Left ventricle myocardium inferior (tissue), 1 donor: ENCODE results near the gene GOSR2. TPM values are rescaled to one million over a fixed set of nuclear protein-coding genes. Genes with fewer than 3 reads are reported as not detected.

Experiments
- DNase-seq: peaks from one replicate; pipeline ENCODE4 v3.0.0-alpha.2; 2020
- H3K27ac ChIP-seq: fragments of 200-600 bp; replicated peaks from 2 replicates; pipeline ENCODE4 v1.8.0; 2021
- H3K27me3 ChIP-seq: fragments of 200-600 bp; 2 replicates; pipeline ENCODE4 v1.8.0; 2021; ENCODE audit warnings: low read depth
- H3K36me3 ChIP-seq: fragments of 200-600 bp; 2 replicates; pipeline ENCODE4 v1.8.0; 2021
- H3K4me1 ChIP-seq: fragments of 200-600 bp; 2 replicates; pipeline ENCODE4 v1.8.0; 2021
- H3K4me3 ChIP-seq: fragments of 200-600 bp; 2 replicates; pipeline ENCODE4 v1.8.0; 2021; ENCODE audit warnings: mild to moderate bottlenecking, moderate library complexity
- H3K9me3 ChIP-seq: fragments of 200-600 bp; replicated peaks from 2 replicates; pipeline ENCODE4 v1.8.0; 2021
- CTCF ChIP-seq: fragments of 200-600 bp; IDR thresholded peaks from 2 replicates; pipeline ENCODE4 v1.8.0; 2021; ENCODE audit warnings: antibody characterized with exemption, mild to moderate bottlenecking, borderline replicate concordance
- intact Hi-C: fragments of 100-400 bp; cut with micrococcal nuclease; formaldehyde crosslinking; loops from one replicate; pipeline ENCODE4 v1.11.0; 2022
- microRNA-seq: library from miRNA; unstranded; fragments of <30 nt; microRNA quantifications from one replicate; pipeline ENCODE4 v1.2.0, GENCODE V29; 2020
- total RNA-seq: library from RNA; stranded (reverse); fragmentation: NEBNext Ultra II Directional; extraction: Animal tissue kit (Norgen Biotek cat#: 25700); gene quantifications from one replicate; pipeline ENCODE4 v1.2.1, GENCODE V29; 2021
- donor health status: DM: no; HTN: yes; CAD: no; lungs with severe emphysema.

The GOSR2 gene
- total RNA-seq, 1 donor from 2014 or later: 41.9 TPM

- H3K36me3 ChIP-seq: no peaks in the 10 kb centered on the region
- no peaks in the 10 kb centered on the region for H3K27me3 ChIP-seq
- no peak overlapping the region for H3K27ac ChIP-seq
- no peak overlapping the region for H3K4me3 ChIP-seq
- TF ChIP-seq CTCF: no peak
- intact Hi-C loops: no loop called here
- H3K4me1 ChIP-seq: peaks cover 7% of the 10 kb centered on the region
- no peaks in the 10 kb centered on the region for H3K9me3 ChIP-seq
- DNase-seq: no peak
Observed at GRCh38 chr17:46989637-46990431, 66.9 kb downstream of the GOSR2 start.

- intact Hi-C loops: no loop called here
- Histone ChIP-seq H3K36me3 (no peaks in the 10 kb centered on the region), H3K27me3 (no peaks in the 10 kb centered on the region), H3K27ac (no peak overlapping the region), H3K9me3 (no peaks in the 10 kb centered on the region), H3K4me1 (peaks cover 6% of the 10 kb centered on the region), H3K4me3 (no peak overlapping the region)
- TF ChIP-seq CTCF: no peak
- no peak for DNase-seq
Observed at GRCh38 chr17:46991617-46992016, 68.7 kb downstream of the GOSR2 start.

Small RNA genes lying within 50 kb of the gene (microRNA-seq; reads per million reads assigned to microRNA genes)
- gene MIR5089: not detected

Other genes with a start within 250 kb of the GOSR2 start
- gene WNT3, start 104.5 kb upstream of the GOSR2 start, total RNA-seq: 0.96 TPM
- gene WNT9B, start 71.6 kb upstream of the GOSR2 start, total RNA-seq: 0.85 TPM
- gene RPRML, start 56.1 kb downstream of the GOSR2 start, total RNA-seq: not detected